ENCODE results near the gene NMUR1. TPM values are rescaled to one million over a fixed set of nuclear protein-coding genes. Genes with fewer than 3 reads are reported as not detected.

Gene NMUR1
- total and polyA plus RNA-seq, 2 donors from 2014 or later: 0.94 to 1.3 TPM

- no peak overlapping the region for H3K4me3 ChIP-seq (ENCODE audit: low read length in 3 of 3)
- no peaks in the 10 kb centered on the region for H3K36me3 ChIP-seq (ENCODE audit: control insufficient read depth in 2 of 3, insufficient read depth in 3 of 3, low read length in 3 of 3)
- DNase-seq (no peak), FAIRE-seq (no peak)
- intact Hi-C loops (cut with DNase I): no loop called here
- H3K9ac ChIP-seq (ENCODE audit: low read length in 3 of 3): no peak overlapping the region
- TF ChIP-seq CTCF (IDR thresholded peaks at IDR 0.05; ENCODE audit: borderline replicate concordance, extremely low read depth, insufficient read depth): no peak
- no peak overlapping the region for H3K27ac ChIP-seq (ENCODE audit: low read depth in 2 of 2, low read length in 2 of 2)
- H3K4me1 ChIP-seq (ENCODE audit: control insufficient read depth in 2 of 3, insufficient read depth in 2 of 3, low read depth in 1 of 3, low read length in 3 of 3): no peaks in the 10 kb centered on the region
- H3K9me3 ChIP-seq (ENCODE audit: control insufficient read depth in 2 of 3, insufficient read depth in 1 of 3, low read length in 3 of 3): no peaks in the 10 kb centered on the region
- H3K27me3 ChIP-seq (ENCODE audit: control insufficient read depth, insufficient read depth, low read length): no peaks in the 10 kb centered on the region
Observed at GRCh38 chr2:231531466-231531865, 1.2 kb upstream of the NMUR1 start.

GRCh38 chr2:231528636-231529030, 1.6 kb downstream of the NMUR1 start:
- Histone ChIP-seq H3K9ac (ENCODE audit: low read length in 3 of 3) (no peak overlapping the region), H3K4me3 (ENCODE audit: low read length in 3 of 3) (no peak overlapping the region), H3K27ac (ENCODE audit: low read depth in 2 of 2, low read length in 2 of 2) (no peak overlapping the region), H3K36me3 (ENCODE audit: control insufficient read depth in 2 of 3, insufficient read depth in 3 of 3, low read length in 3 of 3) (no peaks in the 10 kb centered on the region), H3K9me3 (ENCODE audit: control insufficient read depth in 2 of 3, insufficient read depth in 1 of 3, low read length in 3 of 3) (no peaks in the 10 kb centered on the region), H3K27me3 (ENCODE audit: control insufficient read depth, insufficient read depth, low read length) (no peaks in the 10 kb centered on the region), H3K4me1 (ENCODE audit: control insufficient read depth in 2 of 3, insufficient read depth in 2 of 3, low read depth in 1 of 3, low read length in 3 of 3) (no peaks in the 10 kb centered on the region)
- TF ChIP-seq CTCF (IDR thresholded peaks at IDR 0.05; ENCODE audit: borderline replicate concordance, extremely low read depth, insufficient read depth): no peak
- DNase-seq (no peak), FAIRE-seq (no peak)
- intact Hi-C loops (cut with DNase I): no loop called here

- intact Hi-C loops (cut with DNase I): no loop called here
- no peak for FAIRE-seq
Observed at GRCh38 chr2:231527955-231528635, 2.1 kb downstream of the NMUR1 start.

More at GRCh38 chr2:231527955-231528635, 2.1 kb downstream of the NMUR1 start:
- Histone ChIP-seq H3K4me1 (ENCODE audit: control insufficient read depth in 2 of 3, insufficient read depth in 2 of 3, low read depth in 1 of 3, low read length in 3 of 3) (no peaks in the 10 kb centered on the region), H3K27ac (ENCODE audit: low read depth in 2 of 2, low read length in 2 of 2) (no peak overlapping the region), H3K27me3 (ENCODE audit: control insufficient read depth, insufficient read depth, low read length) (no peaks in the 10 kb centered on the region), H3K9me3 (ENCODE audit: control insufficient read depth in 2 of 3, insufficient read depth in 1 of 3, low read length in 3 of 3) (no peaks in the 10 kb centered on the region), H3K36me3 (ENCODE audit: control insufficient read depth in 2 of 3, insufficient read depth in 3 of 3, low read length in 3 of 3) (no peaks in the 10 kb centered on the region), H3K4me3 (ENCODE audit: low read length in 3 of 3) (no peak overlapping the region), H3K9ac (ENCODE audit: low read length in 3 of 3) (no peak overlapping the region)
- TF ChIP-seq CTCF (IDR thresholded peaks at IDR 0.05; ENCODE audit: borderline replicate concordance, extremely low read depth, insufficient read depth): no peak
- no peak for DNase-seq

Data from kidney (tissue), 14 donors.